IMR-90 (cell line): ENCODE measurements around the gene REXO1. TPM values are rescaled to one million over a fixed set of nuclear protein-coding genes. Genes with fewer than 3 reads are reported as not detected.

Experiments
- ATAC-seq: fragments of 200-7000 bp; cut with Tn5 transposase; 2 replicates; pipeline ENCODE4 v1.9.1; 2020; ENCODE audit warnings: low read depth, mild to moderate bottlenecking, moderate library complexity
- BruUV-seq: library from RNA; stranded (reverse); fragments of 400-500 nt; replicated peaks from 2 replicates; lab custom pipeline; 2021; lab: Mats Ljungman, UMichigan
- CTCF ChIA-PET: fragments of 300-600 bp; formaldehyde crosslinking; extraction: SDS; loops from one replicate; lab custom pipeline; 2021; ENCODE audit warnings: antibody characterized with exemption; lab: Yijun Ruan, JAX
- POLR2A ChIA-PET: fragments of 300-600 bp; sonication (Branson Sonifier 250); formaldehyde crosslinking; loops from one replicate; lab custom pipeline; 2022; ENCODE audit warnings: antibody characterized with exemption; ENCODE audit not compliant: unreplicated experiment; lab: Charles Lee
- DNase-seq: peaks from one replicate; pipeline ENCODE4 v3.0.0; 2013
- H2AFZ ChIP-seq: replicated peaks from 2 replicates; pipeline ENCODE3; 2013; ENCODE audit warnings: low read length, mild to moderate bottlenecking; ENCODE audit not compliant: poor library complexity
- H2AK5ac ChIP-seq: 2 replicates; pipeline ENCODE4 v1.6.1; 2013; ENCODE audit warnings: low read depth, low read length, inconsistent platforms
- H2AK9ac ChIP-seq: replicated peaks from 2 replicates; pipeline ENCODE3; 2013; ENCODE audit warnings: mild to moderate bottlenecking, low read depth, low read length, moderate library complexity; ENCODE audit not compliant: poor library complexity
- H2BK120ac ChIP-seq: 2 replicates; pipeline ENCODE4 v1.6.1; 2013; ENCODE audit warnings: low read depth, low read length, inconsistent platforms
- H2BK15ac ChIP-seq: 3 replicates; pipeline ENCODE4 v1.6.1; 2013; ENCODE audit warnings: low read depth, low read length, inconsistent platforms
- H2BK20ac ChIP-seq: 2 replicates; pipeline ENCODE4 v1.6.1; 2013; ENCODE audit warnings: low read depth, mild to moderate bottlenecking, inconsistent platforms, low read length, moderate library complexity
- H2BK5ac ChIP-seq: 2 replicates; pipeline ENCODE4 v1.6.1; 2013; ENCODE audit warnings: mild to moderate bottlenecking, low read depth, low read length, inconsistent platforms; ENCODE audit not compliant: poor library complexity, severe bottlenecking
- H3K14ac ChIP-seq: replicated peaks from 2 replicates; pipeline ENCODE4 v1.6.1; 2013; ENCODE audit warnings: low read depth, low read length, inconsistent platforms
- H3K18ac ChIP-seq: 2 replicates; pipeline ENCODE4 v1.6.1; 2013; ENCODE audit warnings: low read depth, low read length, control low read depth
- H3K23ac ChIP-seq: 2 replicates; pipeline ENCODE4 v1.6.1; 2013; ENCODE audit warnings: low read depth, low read length, inconsistent platforms
- H3K27ac ChIP-seq: 2 replicates; pipeline ENCODE4 v1.5.1; 2013; ENCODE audit warnings: mild to moderate bottlenecking, control low read depth, low read length; ENCODE audit not compliant: insufficient read depth
- H3K27me3 ChIP-seq: 2 replicates; pipeline ENCODE4 v1.6.1; 2013; ENCODE audit warnings: low read length; ENCODE audit not compliant: control insufficient read depth, insufficient read depth
- H3K36me3 ChIP-seq: 2 replicates; pipeline ENCODE4 v1.6.1; 2013; ENCODE audit warnings: low read length, mixed read lengths; ENCODE audit not compliant: control insufficient read depth, insufficient read depth
- H3K4ac ChIP-seq: 2 replicates; pipeline ENCODE4 v1.6.1; 2013; ENCODE audit warnings: low read depth, low read length, inconsistent platforms
- H3K4me1 ChIP-seq: 2 replicates; pipeline ENCODE4 v1.6.1; 2013; ENCODE audit warnings: low read length, mixed read lengths; ENCODE audit not compliant: control insufficient read depth, insufficient read depth
- H3K4me2 ChIP-seq: 2 replicates; pipeline ENCODE4 v1.6.1; 2013; ENCODE audit warnings: low read depth, mild to moderate bottlenecking, control low read depth, low read length, moderate library complexity
- H3K4me3 ChIP-seq: 2 replicates; pipeline ENCODE4 v1.5.1; 2013; ENCODE audit warnings: low read depth, mild to moderate bottlenecking, control low read depth, low read length, moderate library complexity; ENCODE audit not compliant: insufficient read depth
- H3K56ac ChIP-seq: 2 replicates; pipeline ENCODE4 v1.6.1; 2013; ENCODE audit warnings: low read length, inconsistent platforms; ENCODE audit not compliant: insufficient read depth; ENCODE audit errors: extremely low read depth
- H3K79me1 ChIP-seq, 2 experiments: 2 replicates each; pipeline ENCODE4 v1.6.1; 2013; ENCODE audit warnings: low read length in 2 of 2, inconsistent platforms in 1 of 2, low read depth in 1 of 2
- H3K9ac ChIP-seq: 2 replicates; pipeline ENCODE4 v1.6.1; 2013; ENCODE audit warnings: low read depth, low read length, control low read depth
- H3K9me1 ChIP-seq: 2 replicates; pipeline ENCODE4 v1.6.1; 2013; ENCODE audit warnings: low read length, inconsistent platforms; ENCODE audit not compliant: insufficient read depth
- H3K9me3 ChIP-seq: 2 replicates; pipeline ENCODE4 v1.6.1; 2013; ENCODE audit warnings: low read length; ENCODE audit not compliant: control insufficient read depth, insufficient read depth
- H4K20me1 ChIP-seq: 2 replicates; pipeline ENCODE4 v1.6.1; 2013; ENCODE audit warnings: low read length, inconsistent platforms; ENCODE audit not compliant: insufficient read depth
- H4K5ac ChIP-seq: 2 replicates; pipeline ENCODE4 v1.6.1; 2013; ENCODE audit warnings: mild to moderate bottlenecking, low read depth, low read length, control low read depth
- H4K8ac ChIP-seq, 2 experiments: 2 replicates each; pipeline ENCODE4 v1.6.1; 2013; ENCODE audit warnings: low read depth in 2 of 2, low read length in 2 of 2, control low read depth in 1 of 2, inconsistent platforms in 1 of 2
- H4K91ac ChIP-seq: 2 replicates; pipeline ENCODE4 v1.6.1; 2013; ENCODE audit warnings: low read depth, low read length, inconsistent platforms; ENCODE audit not compliant: insufficient read depth
- MAFK ChIP-seq: IDR thresholded peaks from 2 replicates; pipeline ENCODE4 v1.6.1; 2012; ENCODE audit warnings: low read depth, low read length, improper control_type of control experiment
- MAZ ChIP-seq: IDR thresholded peaks from 2 replicates; pipeline ENCODE4 v1.6.1; 2012; ENCODE audit warnings: low read depth, mild to moderate bottlenecking, low read length, improper control_type of control experiment, moderate library complexity, borderline replicate concordance
- USF2 ChIP-seq: fragments of 150-350 bp; IDR thresholded peaks from 2 replicates; pipeline ENCODE4 v1.6.1; 2017; ENCODE audit warnings: mild to moderate bottlenecking, antibody characterized with exemption, low read length, low read depth
- WGBS, 2 experiments: methylation state at CpG; one replicate each; pipeline versions ENCODE4 v1.1.5 to v1.1.7; 2013; ENCODE audit warnings: missing lambda C conversion rate in 2 of 2; ENCODE audit not compliant: insufficient read length in 1 of 2; ENCODE audit errors: extremely low coverage in 2 of 2; 5-methylcytosine and 5-hydroxymethylcytosine counted together
- dilution Hi-C: fragments of 300-500 bp; cut with HindIII; formaldehyde crosslinking; loops from one replicate; pipeline ENCODE4 v1.14.3; 2018; ENCODE audit warnings: low sequenced_read_pairs; ENCODE audit not compliant: unreplicated experiment
- in situ Hi-C: fragments of 300-500 bp; cut with MboI; formaldehyde crosslinking; loops from 3 replicates; pipeline ENCODE4 v1.14.3; 2019; ENCODE audit warnings: low sequenced_read_pairs, inconsistent platforms, mixed read lengths
- intact Hi-C: fragments of 100-400 bp; cut with micrococcal nuclease; formaldehyde crosslinking; loops from 2 replicates; pipeline ENCODE4 v1.10.0; 2022
- microRNA-seq, 2 experiments: library from miRNA; stranded (forward) in 1 of 2; unstranded in 1 of 2; fragments of 10-50 nt in 1 of 2; fragments of <30 nt in 1 of 2; gene quantifications in 1 of 2; microRNA quantifications in 1 of 2; one replicate each; pipeline versions ENCODE3 to v1.1.0; 2013 to 2020; ENCODE audit not compliant: insufficient read depth in 1 of 2, insufficient read length in 1 of 2, unreplicated experiment in 1 of 2
- polyA plus RNA-seq, 3 experiments: library from polyadenylated mRNA; depleted of rRNA; stranded (reverse); fragments of >200 nt; gene quantifications; 2 replicates each; pipeline ENCODE4 v1.2.3, GENCODE V29; 2012; ENCODE audit warnings: low replicate concordance in 1 of 3
- total RNA-seq: library from RNA; depleted of rRNA; stranded (reverse); fragments of >200 nt; gene quantifications from 2 replicates; pipeline ENCODE4 v1.2.3, GENCODE V29; 2012; rRNA removed

Gene REXO1
- total and polyA plus RNA-seq, 2 of the 4 experiments (the other 2 are of a cell fraction): 1.4 to 63.7 TPM

GRCh38 chr19:1765904-1766799 is 82.1 kb downstream of the REXO1 start:
- no peak overlapping the region for H3K4ac ChIP-seq
- peaks cover 77% of the 10 kb centered on the region for H3K27me3 ChIP-seq
- no peak overlapping the region for H4K5ac ChIP-seq
- H3K4me1 ChIP-seq: no peaks in the 10 kb centered on the region
- no peak for TF ChIP-seq USF2
- no peak for TF ChIP-seq MAFK
- no peak for TF ChIP-seq MAZ
- no peak overlapping the region for H3K4me3 ChIP-seq
- no TSS peak for BruUV-seq
- dilution Hi-C loops: no loop called here
- no peak overlapping the region for H4K8ac ChIP-seq
- peak overlapping the region; percentile 13 for H2AFZ ChIP-seq
- H3K9ac ChIP-seq: no peak overlapping the region
- H4K91ac ChIP-seq: no peak overlapping the region
- in situ Hi-C loops: loop anchor here (5.0 kb wide), 1 partner anchor 89 kb away; no protein-coding TSS in a partner anchor
- no peak overlapping the region for H2BK5ac ChIP-seq
- H2BK15ac ChIP-seq: no peak overlapping the region
- no peak overlapping the region for H2BK20ac ChIP-seq
- DNase-seq: no peak
- H4K20me1 ChIP-seq: no peaks in the 10 kb centered on the region
- no peak overlapping the region for H3K4me2 ChIP-seq
- ChIA-PET CTCF (interaction anchor here (0.9 kb wide), 1 partner anchor 94 kb away, joined by 3 read pairs; no protein-coding TSS in a partner anchor), POLR2A (no interaction called here)
- no peak overlapping the region for H3K18ac ChIP-seq
- H3K56ac ChIP-seq: no peak overlapping the region
- H3K9me1 ChIP-seq: no peaks in the 10 kb centered on the region
- no peak overlapping the region for H3K27ac ChIP-seq
- H2BK120ac ChIP-seq: no peak overlapping the region
- no peak overlapping the region for H2AK5ac ChIP-seq
- H3K23ac ChIP-seq: no peak overlapping the region
- no peak for ATAC-seq
- peak overlapping the region; percentile 28 for H2AK9ac ChIP-seq
- H3K9me3 ChIP-seq: peaks cover 7% of the 10 kb centered on the region
- no peaks in the 10 kb centered on the region for H3K36me3 ChIP-seq
- 4% methylated on average over 7 of the region's 38 CpGs; no CpG with 5 or more reads in 1 of the 2 experiments for WGBS, 2 experiments
- no peak overlapping the region for H3K14ac ChIP-seq
- H3K79me1 ChIP-seq: no peaks in the 10 kb centered on the region
- intact Hi-C loops: no loop called here

Small RNAs within 50 kb of the gene (microRNA-seq; reads per million reads assigned to microRNA genes)
- gene MIR1909 (ENCODE audit: unreplicated experiment): 3.3 reads per million

Other genes with a start within 250 kb of the REXO1 start
- gene UQCR11, start 243.0 kb downstream of the REXO1 start, total RNA-seq: 22.8 and 29.2 TPM in 2 replicates
- 177 and 248 TPM in 2 replicates for gene UQCR11, start 243.0 kb downstream of the REXO1 start, polyA plus RNA-seq (2012; rRNA removed)
- 29.9 and 37.5 TPM in 2 replicates for gene TCF3, start 195.9 kb downstream of the REXO1 start, total RNA-seq
- gene TCF3, start 195.9 kb downstream of the REXO1 start, polyA plus RNA-seq (2012; rRNA removed): 127 and 144 TPM in 2 replicates
- not detected in 2 replicates for gene ONECUT3, start 95.0 kb downstream of the REXO1 start, total RNA-seq
- not detected in 2 replicates for gene ONECUT3, start 95.0 kb downstream of the REXO1 start, polyA plus RNA-seq (2012; rRNA removed)
- gene ATP8B3, start 36.2 kb downstream of the REXO1 start, total RNA-seq: 1.4 and 1.6 TPM in 2 replicates
- 8.1 and 9.0 TPM in 2 replicates for gene ATP8B3, start 36.2 kb downstream of the REXO1 start, polyA plus RNA-seq (2012; rRNA removed)
- 0.90 and 1.7 TPM in 2 replicates for gene KLF16, start 15.1 kb upstream of the REXO1 start, total RNA-seq
- gene KLF16, start 15.1 kb upstream of the REXO1 start, polyA plus RNA-seq (2012; rRNA removed): 13.1 and 31.4 TPM in 2 replicates
- gene ABHD17A, start 37.0 kb upstream of the REXO1 start, total RNA-seq: 31.9 and 37.8 TPM in 2 replicates
- gene ABHD17A, start 37.0 kb upstream of the REXO1 start, polyA plus RNA-seq (2012; rRNA removed): 76.2 and 111 TPM in 2 replicates
- gene ADAT3, start 56.9 kb upstream of the REXO1 start, total RNA-seq: 0.28 and 0.36 TPM in 2 replicates
- gene ADAT3, start 56.9 kb upstream of the REXO1 start, polyA plus RNA-seq (2012; rRNA removed): 2.8 and 3.6 TPM in 2 replicates
- gene SCAMP4, start 56.9 kb upstream of the REXO1 start, total RNA-seq: 10.8 and 16.1 TPM in 2 replicates
- 24.0 and 28.1 TPM in 2 replicates for gene SCAMP4, start 56.9 kb upstream of the REXO1 start, polyA plus RNA-seq (2012; rRNA removed)
- gene CSNK1G2, start 92.7 kb upstream of the REXO1 start, total RNA-seq: 35.6 and 38.0 TPM in 2 replicates
- 96.3 and 124 TPM in 2 replicates for gene CSNK1G2, start 92.7 kb upstream of the REXO1 start, polyA plus RNA-seq (2012; rRNA removed)
- 24.4 and 25.8 TPM in 2 replicates for gene BTBD2, start 167.2 kb upstream of the REXO1 start, total RNA-seq
- 65.7 and 67.1 TPM in 2 replicates for gene BTBD2, start 167.2 kb upstream of the REXO1 start, polyA plus RNA-seq (2012; rRNA removed)
- 20.8 and 21.9 TPM in 2 replicates for gene MKNK2, start 202.8 kb upstream of the REXO1 start, total RNA-seq
- gene MKNK2, start 202.8 kb upstream of the REXO1 start, polyA plus RNA-seq (2012; rRNA removed): 31.8 and 37.5 TPM in 2 replicates
- 8.9 and 9.3 TPM in 2 replicates for gene MOB3A, start 247.8 kb upstream of the REXO1 start, total RNA-seq
- 26.5 and 28.8 TPM in 2 replicates for gene MOB3A, start 247.8 kb upstream of the REXO1 start, polyA plus RNA-seq (2012; rRNA removed)
- gene IZUMO4, start 248.4 kb upstream of the REXO1 start, total RNA-seq: 0.56 and 0.72 TPM in 2 replicates
- 2.8 and 3.4 TPM in 2 replicates for gene IZUMO4, start 248.4 kb upstream of the REXO1 start, polyA plus RNA-seq (2012; rRNA removed)